Aorta (tissue), 5 donors: ENCODE results near the gene TMEM272. TPM values are rescaled to one million over a fixed set of nuclear protein-coding genes. Genes with fewer than 3 reads are reported as not detected.

Source experiments
- ATAC-seq: fragments of 200-7000 bp; cut with Tn5 transposase; one replicate; pipeline ENCODE4 v1.9.1; 2022; ENCODE audit warnings: moderate library complexity; ENCODE audit not compliant: low FRiP score
- DNase-seq, 2 donors: peaks; one replicate each; pipeline ENCODE4 v3.0.0-alpha.2; 2020
- H3K27ac ChIP-seq, 2 donors: one replicate each; pipeline ENCODE4 v1.5.1; 2013; ENCODE audit warnings: low read length in 2 of 2, mild to moderate bottlenecking in 2 of 2, moderate library complexity in 2 of 2, control low read depth in 1 of 2, inconsistent platforms in 1 of 2, low read depth in 1 of 2
- H3K27me3 ChIP-seq, 2 donors: one replicate each; pipeline ENCODE4 v1.6.1; 2013; ENCODE audit warnings: control low read depth in 1 of 2, low read length in 1 of 2, mild to moderate bottlenecking in 1 of 2, moderate library complexity in 1 of 2; ENCODE audit not compliant: insufficient read depth in 2 of 2, control insufficient read depth in 1 of 2
- H3K36me3 ChIP-seq, 2 donors: one replicate each; pipeline ENCODE4 v1.6.1; 2013; ENCODE audit warnings: control low read depth in 1 of 2, low read length in 1 of 2, mild to moderate bottlenecking in 1 of 2; ENCODE audit not compliant: insufficient read depth in 2 of 2, control insufficient read depth in 1 of 2
- H3K4me1 ChIP-seq, 2 donors: one replicate each; pipeline ENCODE4 v1.6.1; 2013; ENCODE audit warnings: low read length in 2 of 2, control low read depth in 1 of 2, mild to moderate bottlenecking in 1 of 2, moderate library complexity in 1 of 2; ENCODE audit not compliant: insufficient read depth in 2 of 2, control insufficient read depth in 1 of 2
- H3K4me3 ChIP-seq, 2 donors: one replicate each; pipeline ENCODE4 v1.5.1; 2013; ENCODE audit warnings: low read length in 2 of 2, control low read depth in 1 of 2, mild to moderate bottlenecking in 1 of 2
- H3K9me3 ChIP-seq: one replicate; pipeline ENCODE4 v1.6.1; 2013; ENCODE audit warnings: mild to moderate bottlenecking, low read length; ENCODE audit not compliant: control insufficient read depth
- WGBS, 2 donors: extraction: QIAGEN DNeasy Blood & Tissue Kit; methylation state at CpG; one replicate each; pipeline ENCODE4 v1.1.7; 2013; 5-methylcytosine and 5-hydroxymethylcytosine counted together
- intact Hi-C, 2 donors: fragments of 100-400 bp; cut with DNase I; formaldehyde crosslinking; loops; one replicate each; pipeline versions ENCODE4 v1.14.2 to v1.15.0; 2022
- polyA plus RNA-seq, 2 donors: library from polyadenylated mRNA; stranded (reverse); fragments of 200-250 nt; gene quantifications; one replicate each; pipeline ENCODE4 v1.2.3, GENCODE V29; 2013
- total RNA-seq, 2 donors: library from RNA; stranded (reverse); fragmentation: NEBNext Ultra II Directional; extraction: Animal tissue kit (Norgen Biotek cat#: 25700); gene quantifications; one replicate each; pipeline ENCODE4 v1.2.1, GENCODE V29; 2021
- donor health status: healthy with polysubstance abuse.
- donor health status: Bipolar disorder and iron deficiency.
- donor health status: DM: no; HTN: no; CAD: no.
- donor health status: DM: no; HTN: no; CAD: no.
- donor health status: DM: yes; HTN: yes; CAD: no.

Gene TMEM272
- total and polyA plus RNA-seq, 4 donors = 0.03 to 0.57 (median 0.16) TPM; not detected in 1

GRCh38 chr13:51817717-51818116, 27.3 kb downstream of the TMEM272 start:
- DNase-seq (no peak), ATAC-seq (no peak)
- no peak overlapping the region for H3K27ac ChIP-seq
- no peaks in the 10 kb centered on the region for H3K36me3 ChIP-seq
- no peaks in the 10 kb centered on the region for H3K9me3 ChIP-seq
- H3K4me1 ChIP-seq = no peaks in the 10 kb centered on the region
- no peak overlapping the region for H3K4me3 ChIP-seq
- intact Hi-C loops = loop anchor here (5.0 to 10.0 kb wide), 3 partner anchors 197 to 377 kb away; partner anchors contain the start of genes NEK5 (in 2 of the 2), ALG11 (in 1 of the 2) and ATP7B (in 1 of the 2)
- 91 to 94% methylated on average over 8 of the region's 8 CpGs for WGBS, 2 donors
- H3K27me3 ChIP-seq = no peaks in the 10 kb centered on the region

GRCh38 chr13:51816604-51817249, 28.2 kb downstream of the TMEM272 start:
- 89 to 91% methylated on average over 19 of the region's 19 CpGs for WGBS, 2 donors
- H3K27ac ChIP-seq = no peak overlapping the region
- H3K4me1 ChIP-seq = no peaks in the 10 kb centered on the region
- DNase-seq = no peak
- H3K27me3 ChIP-seq = no peaks in the 10 kb centered on the region
- intact Hi-C loops = loop anchor here (5.0 to 10.0 kb wide), 3 partner anchors 198 to 378 kb away; partner anchors contain the start of genes NEK5 (in 2 of the 2), ALG11 (in 1 of the 2) and ATP7B (in 1 of the 2)
- no peak for ATAC-seq
- no peaks in the 10 kb centered on the region for H3K9me3 ChIP-seq
- no peak overlapping the region for H3K4me3 ChIP-seq
- no peaks in the 10 kb centered on the region for H3K36me3 ChIP-seq

- H3K4me1 ChIP-seq = no peaks in the 10 kb centered on the region
- no peak overlapping the region for H3K27ac ChIP-seq
- H3K9me3 ChIP-seq = no peaks in the 10 kb centered on the region
- H3K4me3 ChIP-seq = no peak overlapping the region
- no peaks in the 10 kb centered on the region for H3K27me3 ChIP-seq
- intact Hi-C loops = loop anchor here (5.0 to 10.0 kb wide), 3 partner anchors 199 to 379 kb away; partner anchors contain the start of genes NEK5 (in 2 of the 2), ALG11 (in 1 of the 2) and ATP7B (in 1 of the 2)
- DNase-seq = no peak
- ATAC-seq = no peak
- no peaks in the 10 kb centered on the region for H3K36me3 ChIP-seq
- 91 to 93% methylated on average over 11 of the region's 11 CpGs for WGBS, 2 donors
Observed at GRCh38 chr13:51815848-51816247, 29.1 kb downstream of the TMEM272 start.

- DNase-seq (peak in 1 of 2 donors; percentile 68), ATAC-seq (peak; percentile 78)
- Histone ChIP-seq H3K27me3 (no peaks in the 10 kb centered on the region), H3K36me3 (no peaks in the 10 kb centered on the region), H3K27ac (no peak overlapping the region), H3K4me3 (no peak overlapping the region), H3K4me1 (no peaks in the 10 kb centered on the region), H3K9me3 (no peaks in the 10 kb centered on the region)
- intact Hi-C loops = loop anchor here (5.0 to 10.0 kb wide), 3 partner anchors 200 to 380 kb away; partner anchors contain the start of genes NEK5 (in 2 of the 2), ALG11 (in 1 of the 2) and ATP7B (in 1 of the 2)
- 24 to 26% methylated on average over 13 of the region's 13 CpGs for WGBS, 2 donors
Observed at GRCh38 chr13:51814825-51815650, 29.9 kb downstream of the TMEM272 start.

GRCh38 chr13:51814071-51814470, 30.9 kb downstream of the TMEM272 start:
- no peak overlapping the region for H3K27ac ChIP-seq
- H3K36me3 ChIP-seq = no peaks in the 10 kb centered on the region
- ATAC-seq (no peak), DNase-seq (no peak)
- H3K4me1 ChIP-seq = no peaks in the 10 kb centered on the region
- H3K9me3 ChIP-seq = no peaks in the 10 kb centered on the region
- intact Hi-C loops = loop anchor here in 1 of 2 donors (10.0 kb wide), 2 partner anchors 201 to 381 kb away; partner anchors contain the start of genes ALG11 and ATP7B
- H3K4me3 ChIP-seq = no peak overlapping the region
- 98% methylated on average over 2 of the region's 2 CpGs for WGBS, 2 donors
- no peaks in the 10 kb centered on the region for H3K27me3 ChIP-seq

GRCh38 chr13:51811920-51812451, 33.0 kb downstream of the TMEM272 start:
- intact Hi-C loops = loop anchor here in 1 of 2 donors (10.0 kb wide), 2 partner anchors 203 to 383 kb away; partner anchors contain the start of genes ALG11 and ATP7B
- Histone ChIP-seq H3K36me3 (no peaks in the 10 kb centered on the region), H3K4me1 (no peaks in the 10 kb centered on the region), H3K9me3 (no peaks in the 10 kb centered on the region), H3K27ac (no peak overlapping the region), H3K27me3 (no peaks in the 10 kb centered on the region), H3K4me3 (no peak overlapping the region)
- 60 to 64% methylated on average over 4 of the region's 4 CpGs for WGBS, 2 donors
- no peak for ATAC-seq
- DNase-seq = no peak

GRCh38 chr13:51811046-51811445, 33.9 kb downstream of the TMEM272 start:
- Histone ChIP-seq H3K9me3 (no peaks in the 10 kb centered on the region), H3K4me1 (no peaks in the 10 kb centered on the region), H3K27me3 (no peaks in the 10 kb centered on the region), H3K4me3 (no peak overlapping the region), H3K36me3 (no peaks in the 10 kb centered on the region), H3K27ac (no peak overlapping the region)
- ATAC-seq (no peak), DNase-seq (no peak)
- intact Hi-C loops = loop anchor here in 1 of 2 donors (10.0 kb wide), 2 partner anchors 204 to 384 kb away; partner anchors contain the start of genes ALG11 and ATP7B
- WGBS, 2 donors = 76 to 87% methylated on average over 12 of the region's 12 CpGs

GRCh38 chr13:51808811-51809210, 36.2 kb downstream of the TMEM272 start:
- H3K36me3 ChIP-seq = no peaks in the 10 kb centered on the region
- no peaks in the 10 kb centered on the region for H3K27me3 ChIP-seq
- H3K4me1 ChIP-seq = no peaks in the 10 kb centered on the region
- ATAC-seq (no peak), DNase-seq (no peak)
- intact Hi-C loops = loop anchor here in 1 of 2 donors (10.0 kb wide), 1 partner anchor 364 kb away; no protein-coding TSS in a partner anchor
- no peak overlapping the region for H3K27ac ChIP-seq
- no peak overlapping the region for H3K4me3 ChIP-seq
- no peaks in the 10 kb centered on the region for H3K9me3 ChIP-seq
